ENCODE measurements around the gene TPRG1.
A peak's percentile ranks its signal among the peaks of the same experiment; 100 is the strongest.

The TPRG1 gene

DNA sequence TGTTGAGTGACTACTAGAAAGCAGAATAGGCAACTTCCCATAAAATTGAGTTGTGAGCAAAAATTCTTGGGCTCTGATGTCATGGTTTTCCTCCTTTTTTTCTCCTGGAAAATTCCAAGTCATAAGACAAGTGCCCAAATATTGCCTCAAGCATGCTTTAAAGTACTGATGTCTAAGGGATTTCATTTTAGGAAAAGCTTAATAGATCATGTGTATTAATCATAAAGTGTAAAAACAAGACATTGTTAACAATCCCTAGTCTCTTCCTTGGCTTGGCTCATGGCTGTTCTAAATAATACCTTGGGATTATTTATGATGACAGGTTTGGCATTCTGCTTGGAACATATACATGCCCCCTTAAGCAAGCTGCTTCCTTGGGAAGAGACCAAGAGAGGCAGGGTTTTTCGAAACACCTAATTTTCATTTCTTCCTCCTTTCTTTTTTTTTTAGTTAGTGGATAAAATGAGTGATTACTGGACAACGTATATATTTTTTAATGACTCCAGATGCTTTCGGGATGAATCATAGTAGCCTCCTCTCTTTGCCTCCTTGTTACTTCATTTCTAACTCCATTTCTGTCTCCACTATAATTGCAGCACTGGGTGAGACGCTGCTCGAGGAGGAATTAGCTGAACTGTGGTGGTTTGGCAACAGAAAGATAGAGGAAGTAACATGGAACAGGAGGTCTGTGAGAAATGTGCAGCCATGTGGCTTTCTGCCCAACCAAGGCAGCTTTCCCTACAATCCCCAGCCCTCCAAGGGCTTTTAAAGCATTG lies 104.9 kb downstream of the TPRG1 start:
- DNase-seq (ENCODE audit: insufficient read length, low spot score) (no peak), FAIRE-seq (peak; percentile 79)

DNA sequence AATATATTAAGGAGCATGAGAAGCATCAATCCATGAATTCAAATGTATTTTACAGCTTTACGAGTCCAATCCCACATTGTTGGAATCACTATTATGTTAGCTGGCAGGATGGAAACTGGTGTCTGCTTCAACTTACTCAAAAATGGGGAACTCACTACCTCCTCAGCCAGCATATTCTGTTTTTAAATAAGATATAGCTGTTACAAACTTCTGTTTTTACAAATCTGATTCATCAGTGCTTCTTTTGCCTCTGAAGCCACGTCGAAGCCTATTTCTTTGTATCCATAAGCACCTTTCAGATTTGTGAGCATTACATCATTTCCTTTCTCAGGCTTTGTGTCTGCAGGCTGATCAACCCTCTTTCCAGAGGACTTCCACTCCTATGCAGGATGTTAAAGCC lies 105.9 kb downstream of the TPRG1 start:
- FAIRE-seq (peak; percentile 86), DNase-seq (ENCODE audit: insufficient read length, low spot score) (no peak)

DNA sequence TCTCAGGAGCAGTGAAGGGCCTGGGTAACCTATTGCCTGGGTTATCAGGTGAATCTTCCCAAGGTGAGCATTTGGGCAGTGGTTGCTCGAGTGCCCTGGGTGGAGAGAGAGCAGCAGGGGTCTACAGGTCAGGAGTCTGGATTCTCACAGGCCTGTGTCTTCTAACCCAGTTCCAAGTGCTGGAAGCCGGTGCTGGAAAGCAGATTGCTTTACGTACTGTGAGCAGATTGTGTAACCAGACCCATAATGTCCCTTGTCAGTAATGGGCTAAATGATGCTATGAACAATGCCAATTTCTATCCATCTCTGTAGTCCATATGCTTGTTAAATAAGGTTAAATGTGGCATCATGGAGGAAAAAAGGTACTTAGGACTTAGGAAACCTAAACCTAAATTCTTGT lies 106.5 kb downstream of the TPRG1 start:
- FAIRE-seq (no peak), DNase-seq (ENCODE audit: insufficient read length, low spot score) (no peak)

DNA sequence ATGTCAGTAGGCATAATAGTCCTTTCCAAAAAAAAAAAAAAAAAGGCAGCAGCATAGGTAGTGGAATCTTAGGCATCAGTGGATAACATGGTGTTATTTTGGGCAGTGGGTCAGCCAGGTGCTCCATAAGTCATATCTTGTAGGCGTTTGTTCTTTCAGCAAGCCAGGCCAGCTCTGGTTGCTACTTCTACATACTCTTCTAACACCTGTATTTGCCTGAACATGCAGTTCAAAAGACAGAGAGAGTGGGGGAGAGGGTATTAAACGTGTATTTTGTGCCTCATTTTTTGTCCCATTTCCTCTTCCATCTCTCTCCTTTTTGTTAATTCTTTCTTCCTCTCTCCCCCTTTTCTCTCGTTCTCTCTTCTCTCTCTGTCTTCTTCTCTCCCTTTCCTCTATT lies 110.4 kb downstream of the TPRG1 start:
- FAIRE-seq (no peak), DNase-seq (ENCODE audit: insufficient read length, low spot score) (no peak)

DNA sequence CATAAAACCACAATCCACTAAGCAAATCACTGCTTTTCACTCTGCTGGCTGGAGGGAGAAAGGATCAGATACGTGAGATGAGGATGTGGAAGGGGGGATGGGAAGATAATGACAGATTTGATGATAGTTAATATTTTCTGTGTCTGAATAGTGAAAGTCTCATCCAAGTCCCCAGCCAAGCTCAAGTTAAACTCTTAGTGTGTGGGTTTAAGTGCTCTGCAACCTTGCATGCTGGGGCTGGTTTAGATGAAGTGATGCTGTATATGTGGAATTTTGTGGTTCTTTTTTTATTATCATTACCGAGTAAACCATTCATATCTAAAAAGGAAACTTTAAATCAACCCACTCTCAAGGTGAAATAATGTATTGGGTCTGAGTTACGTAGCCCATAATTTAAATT lies 111.0 kb downstream of the TPRG1 start:
- FAIRE-seq = peak; percentile 69
- DNase-seq (ENCODE audit: insufficient read length, low spot score) = no peak

DNA sequence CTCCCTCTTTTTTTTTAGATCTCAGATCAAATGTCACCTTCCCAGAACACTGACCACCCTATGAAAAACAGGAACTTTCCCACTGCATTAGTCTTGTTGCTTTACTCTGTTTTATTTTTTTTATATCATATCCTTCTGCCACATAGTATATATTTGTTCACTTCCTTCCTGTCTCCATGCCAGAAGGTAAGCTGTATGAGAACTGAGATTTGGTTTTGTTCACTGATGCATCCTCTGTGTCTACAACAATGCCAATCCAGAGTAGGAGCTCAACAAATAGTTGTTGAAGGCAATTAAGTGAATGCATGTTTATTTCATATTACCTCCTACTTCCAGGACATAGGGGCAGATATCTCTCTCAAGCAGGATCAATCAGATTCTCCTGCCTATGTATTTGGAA lies 114.4 kb downstream of the TPRG1 start:
- no peak for DNase-seq (ENCODE audit: insufficient read length, low spot score)
- peak; percentile 78 for FAIRE-seq

DNA sequence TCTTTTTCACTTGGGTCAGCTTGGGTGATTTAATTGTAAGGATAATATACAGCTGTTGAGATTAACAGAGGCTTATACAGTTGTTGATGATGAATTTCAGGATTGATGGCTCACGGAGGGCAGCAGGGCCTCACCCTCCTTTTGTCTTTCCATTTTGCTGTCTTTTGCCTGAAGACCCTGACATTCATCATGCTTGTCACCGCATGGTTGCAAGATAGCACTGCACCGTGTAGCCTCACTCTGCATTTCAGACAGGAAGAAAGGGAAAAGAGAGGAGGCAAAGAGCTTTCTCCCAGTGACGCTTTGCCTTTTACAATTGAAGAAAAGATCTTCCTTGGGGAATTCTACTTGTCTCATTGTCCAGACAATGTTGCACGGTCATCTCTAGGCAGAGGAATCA lies 115.1 kb downstream of the TPRG1 start:
- DNase-seq (ENCODE audit: insufficient read length, low spot score) (no peak), FAIRE-seq (no peak)

DNA sequence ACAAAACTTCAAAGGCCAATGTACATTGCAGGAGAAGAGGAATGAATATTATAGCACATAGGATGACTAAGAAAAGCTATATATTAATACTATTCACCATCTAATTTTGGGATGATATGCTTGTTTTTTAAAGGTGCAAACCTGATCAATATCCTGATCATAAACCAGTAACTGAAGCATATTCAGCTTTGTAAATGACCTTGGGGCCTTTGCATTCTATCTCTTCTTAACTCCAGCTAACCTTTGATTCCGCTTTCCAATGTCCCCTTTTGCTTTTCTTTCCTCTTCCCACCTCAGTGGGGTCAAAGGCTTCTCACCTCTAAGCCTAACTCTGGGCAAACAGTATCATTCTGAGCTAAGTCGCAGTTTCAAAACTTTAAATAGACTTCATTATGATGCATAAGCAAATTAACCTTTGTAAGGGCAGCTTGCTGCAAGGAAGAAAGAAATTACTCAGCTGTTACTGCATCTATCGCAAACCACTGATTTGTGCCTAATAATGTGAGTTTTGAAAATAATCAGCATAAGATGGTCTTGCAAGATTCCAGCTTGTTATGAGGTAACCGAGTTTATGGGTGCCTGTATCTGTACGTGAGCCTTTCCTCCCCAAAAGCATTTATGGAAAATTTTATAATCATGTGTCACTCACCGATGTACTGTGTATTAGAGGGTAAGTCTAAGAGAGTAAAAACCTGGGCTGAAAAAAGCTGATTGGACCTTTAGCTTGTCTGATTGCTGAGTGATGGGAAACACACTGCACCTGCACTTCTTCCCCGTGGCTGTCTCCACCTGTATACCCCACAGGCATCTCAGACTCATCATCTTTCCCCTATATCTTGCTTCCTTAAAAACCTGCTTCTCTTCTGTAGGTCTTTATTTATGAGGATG lies 116.8 kb downstream of the TPRG1 start:
- FAIRE-seq (peak; percentile 99), DNase-seq (ENCODE audit: insufficient read length, low spot score) (peak; percentile 22)

DNA sequence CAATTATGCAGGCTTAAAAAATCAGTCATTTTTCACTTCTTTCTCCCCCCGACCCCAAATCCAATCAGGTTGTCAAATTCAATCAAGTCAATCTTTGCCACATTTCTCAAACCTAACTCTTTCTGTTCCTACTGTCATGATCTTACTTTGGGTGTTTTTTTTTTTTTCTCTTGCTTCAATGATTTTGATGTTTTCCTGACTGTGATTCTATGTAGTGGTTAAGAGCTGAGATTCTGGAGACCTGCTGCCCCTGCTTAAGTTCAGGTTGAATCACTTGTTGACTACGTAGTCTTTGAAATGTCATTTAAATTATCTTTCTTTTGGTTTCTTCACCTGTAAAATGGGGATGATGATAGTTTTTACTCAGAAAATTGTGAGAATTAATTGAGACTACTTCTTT lies 117.5 kb downstream of the TPRG1 start:
- FAIRE-seq = no peak
- no peak for DNase-seq (ENCODE audit: insufficient read length, low spot score)

DNA sequence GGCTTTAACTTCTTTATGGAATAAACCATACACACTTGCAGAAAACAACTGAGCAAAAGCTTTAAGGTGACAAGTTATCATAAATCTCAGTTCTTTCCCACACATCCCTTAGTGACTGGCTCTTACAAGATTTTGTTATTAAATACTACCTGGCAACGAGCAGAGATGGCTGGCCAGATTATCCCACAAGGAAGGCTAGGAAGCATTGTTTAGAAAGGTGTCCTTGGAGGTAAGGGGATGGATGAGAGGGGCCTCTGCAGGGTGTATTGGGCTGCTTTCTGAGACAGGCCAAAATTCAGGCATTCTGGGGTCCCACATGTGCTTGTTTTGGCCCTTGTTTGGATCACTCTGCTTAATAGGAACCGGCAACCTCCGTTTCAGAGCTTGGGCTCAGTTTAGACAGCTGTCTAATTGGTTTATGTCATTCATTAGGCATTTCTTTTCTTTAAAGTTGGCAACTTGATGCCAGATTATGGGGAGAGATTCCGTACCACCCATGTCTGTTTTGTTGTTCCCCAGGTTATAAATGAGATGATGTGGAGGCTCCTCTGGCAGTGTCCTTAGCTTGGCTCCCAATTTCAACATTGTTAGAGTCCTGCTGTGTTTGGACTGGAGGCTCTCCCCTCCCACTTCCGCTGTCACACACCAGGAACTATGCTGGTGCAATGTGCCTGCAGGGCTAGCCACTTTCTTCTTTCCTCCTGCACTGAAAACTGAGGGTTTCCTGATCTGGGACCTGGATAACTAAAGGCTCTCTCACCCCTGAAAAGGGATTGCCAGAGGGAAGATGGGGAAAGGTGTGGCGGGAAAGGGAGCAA lies 121.1 kb downstream of the TPRG1 start:
- FAIRE-seq (no peak), DNase-seq (ENCODE audit: insufficient read length, low spot score) (no peak)

DNA sequence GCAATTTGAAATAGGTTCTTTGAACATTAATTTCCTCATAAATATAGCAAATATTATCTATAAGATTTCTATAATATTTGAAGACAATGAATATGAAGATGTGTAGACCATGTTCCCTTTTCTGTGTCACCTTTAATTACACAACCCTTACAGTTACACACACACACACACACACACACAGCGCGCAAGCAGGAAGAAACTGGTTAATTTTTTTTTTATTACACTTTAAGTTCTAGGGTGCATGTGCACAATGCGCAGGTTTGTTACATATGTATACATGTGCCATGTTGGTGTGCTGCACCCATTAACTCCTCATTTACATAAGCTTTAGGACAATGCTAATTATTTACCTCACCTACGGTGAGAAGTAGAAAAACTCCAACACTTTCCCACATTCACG lies 122.9 kb downstream of the TPRG1 start:
- FAIRE-seq (no peak), DNase-seq (ENCODE audit: insufficient read length, low spot score) (no peak)

DNA sequence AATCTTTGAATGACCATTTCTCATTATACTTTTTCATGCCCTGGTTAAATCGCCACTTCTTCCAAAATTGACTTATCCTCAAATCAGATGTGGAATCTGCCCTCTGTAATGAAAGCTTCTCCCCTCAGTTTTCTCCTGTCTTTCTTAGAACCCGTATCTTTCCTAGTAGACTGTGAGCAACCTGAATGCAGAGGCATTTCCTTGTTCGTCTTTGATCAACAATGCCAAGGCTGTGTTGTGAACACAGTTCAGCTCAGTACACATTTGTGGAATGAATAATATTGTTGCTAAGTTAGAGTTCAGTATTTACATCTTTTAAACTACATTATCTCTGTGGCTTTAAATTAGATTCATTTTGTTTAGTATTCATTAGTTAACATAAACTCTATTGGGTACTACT lies 123.3 kb downstream of the TPRG1 start:
- DNase-seq (ENCODE audit: insufficient read length, low spot score) (no peak), FAIRE-seq (no peak)

DNA sequence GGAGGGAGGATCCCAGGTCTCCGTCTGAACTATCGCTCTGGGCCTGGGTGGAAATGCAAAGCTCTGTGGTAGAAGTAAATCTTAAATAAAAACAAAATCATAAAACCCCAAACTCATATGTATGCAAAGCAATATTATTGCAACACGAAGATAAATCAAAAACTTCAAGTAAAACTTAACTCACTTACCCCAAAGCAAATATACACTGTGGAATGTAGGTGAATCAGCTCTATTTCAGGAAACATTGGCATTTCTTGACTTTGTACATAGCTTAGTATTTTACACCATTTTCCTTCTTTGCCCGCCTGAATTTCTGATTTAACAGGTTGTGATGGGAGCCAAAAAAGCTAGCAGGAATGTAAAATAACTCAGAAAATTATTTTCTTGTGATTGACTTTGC lies 126.2 kb downstream of the TPRG1 start:
- no peak for FAIRE-seq
- no peak for DNase-seq (ENCODE audit: insufficient read length, low spot score)

DNA sequence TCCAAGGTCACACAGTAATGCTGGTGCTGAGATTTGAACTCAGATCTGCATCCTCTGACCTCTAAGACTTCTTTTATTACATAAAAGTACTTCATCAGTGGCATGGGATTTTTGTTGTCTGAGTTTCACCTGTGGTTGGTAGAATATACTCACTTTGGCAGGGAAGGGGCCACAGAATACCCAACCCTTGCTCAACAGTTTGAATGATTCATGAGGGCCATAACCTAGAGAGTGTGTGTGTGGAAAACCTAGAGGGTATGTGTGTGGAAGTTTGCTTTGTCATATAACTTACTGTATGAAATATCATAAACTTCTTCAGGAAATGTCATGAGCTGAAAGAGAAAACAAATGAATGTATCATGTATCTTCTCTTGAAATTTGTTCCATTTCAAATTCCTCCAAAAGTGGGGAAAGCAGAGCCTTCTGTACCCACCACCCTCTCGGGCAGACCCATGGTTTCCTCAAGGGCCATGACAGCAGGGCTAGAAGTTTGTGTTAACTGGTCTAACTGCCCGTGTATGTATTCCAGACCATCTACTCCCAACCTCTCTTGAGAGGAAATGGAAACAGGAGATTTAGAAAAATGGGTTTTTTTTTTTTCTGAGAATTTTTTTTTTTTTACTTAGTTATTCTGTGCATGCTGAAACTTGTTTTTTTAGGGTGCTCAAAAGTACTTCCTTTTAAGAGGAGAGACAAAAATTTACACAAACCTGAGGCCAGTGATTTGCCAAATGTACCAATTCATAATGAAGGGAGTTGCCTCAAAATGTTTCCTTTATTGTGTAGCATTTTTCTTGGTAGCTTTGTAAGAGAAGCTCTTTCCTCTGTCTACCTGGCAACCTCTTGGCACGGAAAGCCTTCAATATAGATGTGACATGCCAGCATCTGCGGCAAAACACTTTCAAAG lies 127.0 kb downstream of the TPRG1 start:
- DNase-seq (ENCODE audit: insufficient read length, low spot score) (no peak), FAIRE-seq (no peak)

DNA sequence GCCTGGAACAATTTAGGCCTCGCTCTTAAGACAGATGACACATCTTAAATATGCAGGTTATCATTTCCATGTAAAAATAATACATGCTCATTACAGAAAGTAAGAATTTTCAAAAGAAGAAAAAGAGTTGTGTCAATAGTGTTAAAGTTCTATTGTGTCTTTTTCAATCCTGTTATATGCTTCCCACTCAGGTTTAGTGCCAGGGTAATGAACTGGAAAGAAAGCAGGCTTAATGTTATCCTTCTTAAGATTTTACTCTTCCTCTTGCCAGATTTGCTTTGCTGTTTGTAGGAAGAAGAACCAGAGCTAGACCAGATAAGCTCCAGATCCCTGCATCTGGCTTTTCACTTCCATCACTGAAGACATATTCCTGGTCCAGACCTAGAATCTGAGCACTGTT lies 128.6 kb downstream of the TPRG1 start:
- DNase-seq (ENCODE audit: insufficient read length, low spot score) (no peak), FAIRE-seq (no peak)

DNA sequence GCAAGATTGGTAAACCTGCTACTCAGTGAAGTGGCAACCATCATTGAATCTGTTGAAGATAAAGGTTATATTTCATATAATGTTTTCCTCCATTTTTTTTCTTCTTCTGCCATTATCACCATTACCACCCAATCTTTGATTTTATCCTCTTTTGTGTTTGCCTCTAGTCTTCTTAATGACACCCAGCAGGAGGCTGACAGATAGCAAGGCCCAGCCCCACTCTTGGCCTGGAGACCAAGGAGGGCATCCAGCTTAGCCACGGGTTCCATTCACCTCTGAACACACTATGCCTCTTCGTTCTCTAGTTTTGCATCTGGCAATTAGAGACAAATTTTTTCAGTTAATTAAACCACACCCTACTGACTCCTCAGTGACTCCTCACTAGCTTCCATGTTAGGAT lies 129.7 kb downstream of the TPRG1 start:
- no peak for FAIRE-seq
- DNase-seq (ENCODE audit: insufficient read length, low spot score) = no peak

DNA sequence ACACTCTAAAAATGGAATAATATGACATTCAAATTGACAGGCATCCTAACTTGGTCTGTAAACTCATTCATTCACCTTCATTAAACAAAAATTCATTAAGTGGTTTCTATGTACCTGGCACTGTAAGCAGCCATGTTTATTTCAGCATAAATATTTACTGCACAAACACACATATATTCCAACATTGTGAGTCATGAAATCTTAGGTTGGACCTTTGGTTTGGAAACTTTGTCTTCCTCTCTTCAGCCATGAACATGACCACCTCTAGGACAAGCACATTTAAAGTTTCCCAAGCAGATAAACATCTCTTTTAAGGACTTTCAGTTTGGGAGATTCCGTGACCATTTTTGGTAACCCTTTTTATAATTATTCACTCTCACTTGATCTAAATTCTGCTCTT lies 131.8 kb downstream of the TPRG1 start:
- FAIRE-seq = no peak

DNA sequence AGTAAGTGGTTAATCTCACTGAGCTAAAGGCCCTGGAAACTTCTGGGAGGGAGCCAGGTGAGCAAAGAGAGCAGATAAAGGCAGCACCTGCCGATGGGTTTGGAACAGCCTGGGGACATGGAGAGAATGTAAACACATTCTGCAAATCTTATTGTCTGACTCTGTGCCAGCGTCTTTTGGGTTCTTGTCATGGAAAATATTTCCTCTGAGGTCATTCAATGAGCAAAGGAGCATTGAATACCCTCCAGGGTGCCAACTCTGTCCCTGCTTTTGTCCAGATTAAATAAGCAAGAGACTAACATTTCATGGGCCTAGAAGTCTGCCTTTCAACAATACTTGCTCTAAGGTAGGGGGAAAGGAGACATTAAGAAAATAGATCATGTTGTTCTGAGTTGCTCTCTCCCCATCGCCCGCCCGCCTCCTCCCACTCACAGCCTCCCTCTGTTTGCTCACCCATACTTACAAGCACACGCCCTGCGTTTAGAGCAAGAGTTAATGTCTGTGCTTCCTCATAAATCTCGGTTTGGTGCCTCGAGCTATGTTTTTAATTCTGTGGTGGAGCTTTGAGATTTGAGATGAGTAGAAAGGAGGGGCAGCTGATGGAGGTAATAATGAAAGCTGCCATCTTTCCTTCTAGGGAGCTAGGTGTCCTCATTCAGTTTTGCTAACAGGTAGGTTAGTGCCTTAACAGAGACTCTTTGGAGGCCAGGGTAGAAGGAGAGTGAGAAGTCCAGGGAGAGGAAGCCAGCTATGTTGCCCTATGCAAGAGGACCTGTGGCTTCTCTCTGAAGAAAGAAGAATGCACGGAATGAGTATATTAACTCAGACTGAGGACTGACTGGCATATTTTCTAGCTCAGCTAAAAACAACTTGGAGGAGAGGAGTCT lies 132.9 kb downstream of the TPRG1 start:
- DNase-seq (ENCODE audit: insufficient read length, low spot score) = no peak

More for the DNA sequence above, 131.8 kb downstream of the TPRG1 start:
- DNase-seq (ENCODE audit: insufficient read length, low spot score) = no peak

DNA sequence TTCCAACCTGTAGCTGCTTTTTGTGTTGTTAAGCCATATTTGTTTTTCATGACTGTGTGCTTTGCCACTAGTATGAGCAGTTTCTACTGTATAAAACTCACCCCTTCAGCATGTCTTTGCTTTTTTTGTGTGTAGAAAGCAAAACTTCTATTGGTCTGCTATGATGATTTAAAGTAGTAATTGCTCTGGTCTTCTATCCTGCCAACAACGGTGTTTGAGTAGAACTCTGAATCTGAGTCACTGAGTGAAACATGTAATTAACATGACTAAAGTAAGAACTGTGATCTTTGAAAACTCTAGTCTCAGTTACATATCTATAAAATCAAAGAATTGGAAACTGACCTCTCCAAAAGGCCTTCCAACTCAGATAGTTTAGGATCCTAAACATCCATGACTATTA lies 133.6 kb downstream of the TPRG1 start:
- peak; percentile 84 for FAIRE-seq

More for the DNA sequence above, 132.9 kb downstream of the TPRG1 start:
- FAIRE-seq = no peak

More for the DNA sequence above, 133.6 kb downstream of the TPRG1 start:
- DNase-seq (ENCODE audit: insufficient read length, low spot score) = no peak
